Activated naive CD4-positive, alpha-beta T cell treated with anti-CD3 and anti-CD28 coated beads, Interleukin-2, amount 50 U/mL, for 72 hours (primary cell): Measurements from ENCODE around the gene KCNG3. TPM values are rescaled to one million over a fixed set of nuclear protein-coding genes. Genes with fewer than 3 reads are reported as not detected.

Experiments
- ATAC-seq, 2 donors: fragments of 150-1000 bp; cut with Tn5 transposase; 2 replicates each; pipeline ENCODE4 v1.10.0; 2021; ENCODE audit warnings: mild to moderate bottlenecking in 2 of 2, moderate library complexity in 2 of 2
- DNase-seq, 2 donors: peaks; one replicate each; pipeline ENCODE4 v3.0.0; 2021 to 2022; ENCODE audit warnings: low spot score in 2 of 2
- H3K27ac Mint-ChIP-seq, 2 donors: one replicate each; pipeline ENCODE4 v1.8.0; 2022; ENCODE audit warnings: mild to moderate bottlenecking in 2 of 2, mixed read lengths in 2 of 2
- H3K36me3 Mint-ChIP-seq, 2 donors: one replicate each; pipeline ENCODE4 v1.8.0; 2022; ENCODE audit warnings: mixed read lengths in 2 of 2
- H3K9me3 Mint-ChIP-seq, 2 donors: one replicate each; pipeline ENCODE4 v1.8.0; 2022; ENCODE audit warnings: mixed read lengths in 2 of 2
- total RNA-seq, 2 donors: library from RNA; stranded (reverse); gene quantifications; one replicate each; pipeline ENCODE4 v1.2.3, GENCODE V29; 2022

Gene KCNG3
- total RNA-seq, 2 donors from 2014 or later, result 0.27 to 0.60 TPM

- Mint-ChIP-seq H3K36me3 (no peaks in the 10 kb centered on the region), H3K9me3 (no peaks in the 10 kb centered on the region), H3K27ac (no peak overlapping the region)
- no peak for ATAC-seq
- no peak for DNase-seq
These were observed 44.4 kb downstream of the KCNG3 start for GRCh38 chr2:42449163-42450087.

GRCh38 chr2:42448163-42448562 is 45.6 kb downstream of the KCNG3 start:
- H3K9me3 Mint-ChIP-seq, result no peaks in the 10 kb centered on the region
- DNase-seq, result no peak
- ATAC-seq, result no peak
- no peak overlapping the region for H3K27ac Mint-ChIP-seq
- no peaks in the 10 kb centered on the region for H3K36me3 Mint-ChIP-seq

GRCh38 chr2:42446503-42447271 is 47.1 kb downstream of the KCNG3 start:
- Mint-ChIP-seq H3K27ac (no peak overlapping the region), H3K36me3 (no peaks in the 10 kb centered on the region), H3K9me3 (no peaks in the 10 kb centered on the region)
- DNase-seq (no peak), ATAC-seq (no peak)

GRCh38 chr2:42443718-42444399 is 49.9 kb downstream of the KCNG3 start:
- Mint-ChIP-seq H3K27ac (no peak overlapping the region), H3K9me3 (no peaks in the 10 kb centered on the region), H3K36me3 (no peaks in the 10 kb centered on the region)
- DNase-seq, result no peak
- no peak for ATAC-seq

GRCh38 chr2:42442774-42443173 is 51.0 kb downstream of the KCNG3 start:
- DNase-seq (no peak), ATAC-seq (no peak)
- Mint-ChIP-seq H3K27ac (no peak overlapping the region), H3K9me3 (no peaks in the 10 kb centered on the region), H3K36me3 (no peaks in the 10 kb centered on the region)

GRCh38 chr2:42438685-42439084 is 55.1 kb downstream of the KCNG3 start:
- no peaks in the 10 kb centered on the region for H3K9me3 Mint-ChIP-seq
- H3K27ac Mint-ChIP-seq, result no peak overlapping the region
- H3K36me3 Mint-ChIP-seq, result no peaks in the 10 kb centered on the region
- no peak for ATAC-seq
- no peak for DNase-seq

- no peak for ATAC-seq
- H3K36me3 Mint-ChIP-seq, result no peaks in the 10 kb centered on the region
- H3K27ac Mint-ChIP-seq, result no peak overlapping the region
- no peak for DNase-seq
- H3K9me3 Mint-ChIP-seq, result no peaks in the 10 kb centered on the region
These were observed 57.4 kb downstream of the KCNG3 start for GRCh38 chr2:42436370-42436769.

GRCh38 chr2:42435628-42436027 is 58.2 kb downstream of the KCNG3 start:
- no peak overlapping the region for H3K27ac Mint-ChIP-seq
- DNase-seq, result no peak
- ATAC-seq, result no peak
- no peaks in the 10 kb centered on the region for H3K9me3 Mint-ChIP-seq
- H3K36me3 Mint-ChIP-seq, result no peaks in the 10 kb centered on the region

GRCh38 chr2:42430188-42430587 is 63.6 kb downstream of the KCNG3 start:
- DNase-seq (no peak), ATAC-seq (no peak)
- Mint-ChIP-seq H3K9me3 (no peaks in the 10 kb centered on the region), H3K36me3 (no peaks in the 10 kb centered on the region), H3K27ac (no peak overlapping the region)

GRCh38 chr2:42429352-42429751 is 64.4 kb downstream of the KCNG3 start:
- ATAC-seq (no peak), DNase-seq (no peak)
- H3K27ac Mint-ChIP-seq, result no peak overlapping the region
- H3K9me3 Mint-ChIP-seq, result no peaks in the 10 kb centered on the region
- H3K36me3 Mint-ChIP-seq, result no peaks in the 10 kb centered on the region

- no peaks in the 10 kb centered on the region for H3K36me3 Mint-ChIP-seq
- no peak overlapping the region for H3K27ac Mint-ChIP-seq
- peaks cover 0 to 8% of the 10 kb centered on the region in 2 donors for H3K9me3 Mint-ChIP-seq
- DNase-seq, result no peak
- no peak for ATAC-seq
These were observed 68.1 kb downstream of the KCNG3 start for GRCh38 chr2:42425697-42426096.

- Mint-ChIP-seq H3K27ac (no peak overlapping the region), H3K36me3 (no peaks in the 10 kb centered on the region), H3K9me3 (peaks cover 0 to 8% of the 10 kb centered on the region in 2 donors)
- DNase-seq (no peak), ATAC-seq (no peak)
These were observed 69.7 kb downstream of the KCNG3 start for GRCh38 chr2:42424033-42424432.

GRCh38 chr2:42421601-42422239 is 72.1 kb downstream of the KCNG3 start:
- Mint-ChIP-seq H3K27ac (peak overlapping the region in 1 of 2 donors; percentile 84), H3K36me3 (no peaks in the 10 kb centered on the region), H3K9me3 (peaks cover 0 to 8% of the 10 kb centered on the region in 2 donors)
- ATAC-seq (no peak), DNase-seq (no peak)

- ATAC-seq, result no peak
- H3K27ac Mint-ChIP-seq, result peak overlapping the region; percentile 73 to 84
- H3K36me3 Mint-ChIP-seq, result no peaks in the 10 kb centered on the region
- no peak for DNase-seq
- H3K9me3 Mint-ChIP-seq, result peaks cover 0 to 11% of the 10 kb centered on the region in 2 donors
These were observed 72.7 kb downstream of the KCNG3 start for GRCh38 chr2:42421157-42421485.

- no peak overlapping the region for H3K27ac Mint-ChIP-seq
- H3K36me3 Mint-ChIP-seq, result peaks cover 17 to 22% of the 10 kb centered on the region in 2 donors
- DNase-seq (no peak), ATAC-seq (no peak)
- H3K9me3 Mint-ChIP-seq, result peaks cover 5 to 22% of the 10 kb centered on the region in 2 donors
These were observed 79.1 kb downstream of the KCNG3 start for GRCh38 chr2:42414648-42415047.

GRCh38 chr2:42414158-42414557 is 79.6 kb downstream of the KCNG3 start:
- peaks cover 5 to 24% of the 10 kb centered on the region in 2 donors for H3K9me3 Mint-ChIP-seq
- no peak for ATAC-seq
- no peak for DNase-seq
- no peak overlapping the region for H3K27ac Mint-ChIP-seq
- H3K36me3 Mint-ChIP-seq, result peaks cover 17 to 22% of the 10 kb centered on the region in 2 donors
